Measurements from ENCODE around the gene SGSM1. TPM values are rescaled to one million over a fixed set of nuclear protein-coding genes. Genes with fewer than 3 reads are reported as not detected.

SGSM1 gene
- total RNA-seq, 1 experiment from 2014 or later = 5.1 TPM

- TF ChIP-seq EZH2phosphoT487 (IDR thresholded peaks at IDR 0.05; ENCODE audit: borderline replicate concordance) = no peak
- no peak for TF ChIP-seq MAX (IDR thresholded peaks at IDR 0.05)
- no peak for TF ChIP-seq SRF (IDR thresholded peaks at IDR 0.05; ENCODE audit: low read depth)
- TF ChIP-seq POLR2A (IDR thresholded peaks at IDR 0.05; ENCODE audit: borderline replicate concordance, extremely low read depth, insufficient read depth, insufficient read length) = no peak
- TF ChIP-seq ELF1 (IDR thresholded peaks at IDR 0.05; ENCODE audit: borderline replicate concordance, low read depth) = no peak
- no peak for TF ChIP-seq ATF3 (IDR thresholded peaks at IDR 0.05)
- TF ChIP-seq EGR1 (IDR thresholded peaks at IDR 0.05; ENCODE audit: low read depth) = no peak
- no peak for TF ChIP-seq SIN3A (IDR thresholded peaks at IDR 0.05; ENCODE audit: low read depth)
- no peak for TF ChIP-seq ZNF274 (IDR thresholded peaks at IDR 0.05; ENCODE audit: low read depth, low read length)
- TF ChIP-seq FOSL1 (IDR thresholded peaks at IDR 0.05; ENCODE audit: low read depth) = no peak
- TF ChIP-seq EZH2 (IDR thresholded peaks at IDR 0.05) = no peak
Measured at GRCh38 chr22:24947881-24948280, 141.9 kb downstream of the SGSM1 start (continued).

GRCh38 chr22:24948356-24949202 lies 142.6 kb downstream of the SGSM1 start:
- Histone ChIP-seq H3K4me1 (ENCODE audit: control insufficient read depth in 1 of 2, insufficient read depth in 2 of 2, low read length in 2 of 2) (peaks cover 2 to 20% of the 10 kb centered on the region in 2 experiments; a peak in 3 of 4 replicates), H3K27ac (ENCODE audit: low read depth, low read length) (no peak overlapping the region), H3K27me3 (ENCODE audit: insufficient read depth, low read length) (no peaks in the 10 kb centered on the region), H2AFZ (ENCODE audit: low read depth, low read length, poor library complexity, severe bottlenecking) (no peak overlapping the region), H3K4me3 (replicated peaks in 1 of 2; ENCODE audit: low read depth in 1 of 2, low read length in 2 of 2) (no peak overlapping the region), H3K36me3 (ENCODE audit: control insufficient read depth in 1 of 2, insufficient read depth in 2 of 2, low read length in 2 of 2) (no peaks in the 10 kb centered on the region), H3K4me2 (ENCODE audit: low read length) (no peak overlapping the region), H3K79me2 (ENCODE audit: insufficient read depth, low read length) (peaks cover 7% of the 10 kb centered on the region; the same call in 1 of the 2 replicates), H3K9ac (ENCODE audit: low read length) (no peak overlapping the region), H3K9me3 (ENCODE audit: control insufficient read depth in 1 of 2, insufficient read depth in 1 of 2, low read depth in 1 of 2, low read length in 2 of 2) (no peaks in the 10 kb centered on the region), H4K20me1 (ENCODE audit: insufficient read depth) (no peaks in the 10 kb centered on the region), H3K9me2 (ENCODE audit: insufficient read depth) (no peaks in the 10 kb centered on the region)
- no peak for DNase-seq (ENCODE audit: low read depth, low spot score)
- no TSS peak for BruUV-seq (replicated peaks)
- no peak for ATAC-seq
- POLR2A ChIA-PET = no interaction called here
- RAD21 ChIA-PET (ENCODE audit: low non-redundant PET in 1 of 2, low total read pairs in 2 of 2, uncharacterized antibody in 2 of 2, unreplicated experiment in 2 of 2) = no interaction called here
- intact Hi-C loops (cut with micrococcal nuclease) = no loop called here
- CTCF ChIA-PET = no interaction called here
- no peak for TF ChIP-seq FOSL1 (IDR thresholded peaks at IDR 0.05; ENCODE audit: low read depth)
- TF ChIP-seq SP1 (IDR thresholded peaks at IDR 0.05; ENCODE audit: low read depth) = no peak
- TF ChIP-seq MAX (IDR thresholded peaks at IDR 0.05) = no peak
- TF ChIP-seq RAD21 (IDR thresholded peaks at IDR 0.05; ENCODE audit: low read depth) = no peak
- TF ChIP-seq SRF (IDR thresholded peaks at IDR 0.05; ENCODE audit: low read depth) = no peak
- TF ChIP-seq CEBPB (IDR thresholded peaks at IDR 0.05; ENCODE audit: low read depth) = no peak
- TF ChIP-seq EZH2phosphoT487 (IDR thresholded peaks at IDR 0.05; ENCODE audit: borderline replicate concordance) = no peak
- no peak for TF ChIP-seq CBX3 (IDR thresholded peaks at IDR 0.05; ENCODE audit: low read depth)
- TF ChIP-seq ELF1 (IDR thresholded peaks at IDR 0.05; ENCODE audit: borderline replicate concordance, low read depth) = no peak
- no peak for TF ChIP-seq ZBTB33 (IDR thresholded peaks at IDR 0.05; ENCODE audit: extremely low read depth, insufficient replicate concordance, low read length)
- no peak for TF ChIP-seq ZFX (IDR thresholded peaks at IDR 0.05)
- TF ChIP-seq POLR2A (IDR thresholded peaks at IDR 0.05; ENCODE audit: borderline replicate concordance, extremely low read depth, insufficient read depth, insufficient read length) = no peak
- TF ChIP-seq ZNF274 (IDR thresholded peaks at IDR 0.05; ENCODE audit: low read depth, low read length) = no peak
- no peak for TF ChIP-seq POLR2AphosphoS5 (IDR thresholded peaks at IDR 0.05; ENCODE audit: low read depth, low read length)
- TF ChIP-seq YY1 (IDR thresholded peaks at IDR 0.05; ENCODE audit: extremely low read depth, insufficient replicate concordance, low read depth, low read length) = no peak
